Loucy (cell line): ENCODE data around the gene RNF182.

Experiments
- H2AFZ ChIP-seq: fragments of 200-600 bp; sonication (generic); 2 replicates; pipeline ENCODE4 v1.6.0; 2016; ENCODE audit warnings: antibody characterized with exemption, mild to moderate bottlenecking, low read length, moderate library complexity
- H3F3A ChIP-seq: fragments of 200-600 bp; 2 replicates; pipeline ENCODE4 v1.6.0; 2016; ENCODE audit warnings: antibody characterized with exemption, low read depth, mild to moderate bottlenecking
- H3K27me3 ChIP-seq: fragments of 200-600 bp; sonication (generic); 2 replicates; pipeline ENCODE4 v1.6.1; 2014; ENCODE audit warnings: low read length, mild to moderate bottlenecking; ENCODE audit not compliant: insufficient read depth, poor library complexity, severe bottlenecking
- H3K36me3 ChIP-seq: fragments of 200-600 bp; sonication (generic); 2 replicates; pipeline ENCODE4 v1.6.1; 2016; ENCODE audit warnings: low read length; ENCODE audit not compliant: insufficient read depth
- H3K4me1 ChIP-seq: fragments of 200-600 bp; sonication (generic); 2 replicates; pipeline ENCODE4 v1.5.1; 2014; ENCODE audit warnings: low read length, mild to moderate bottlenecking; ENCODE audit not compliant: insufficient read depth, poor library complexity, severe bottlenecking
- H3K4me2 ChIP-seq: fragments of 200-600 bp; sonication (generic); 2 replicates; pipeline ENCODE4 v1.6.0; 2014; ENCODE audit warnings: antibody characterized with exemption, low read length, low read depth, mild to moderate bottlenecking; ENCODE audit not compliant: poor library complexity, severe bottlenecking
- H3K4me3 ChIP-seq: fragments of 200-600 bp; sonication (generic); 2 replicates; pipeline ENCODE4 v1.5.1; 2014; ENCODE audit warnings: low read length, mild to moderate bottlenecking, mixed read lengths; ENCODE audit not compliant: poor library complexity, severe bottlenecking
- H3K79me2 ChIP-seq: fragments of 200-600 bp; sonication (generic); 2 replicates; pipeline ENCODE4 v1.6.1; 2014; ENCODE audit warnings: low read length; ENCODE audit not compliant: insufficient read depth
- H3K9ac ChIP-seq: fragments of 200-600 bp; sonication (generic); 2 replicates; pipeline ENCODE4 v1.6.0; 2014; ENCODE audit warnings: mild to moderate bottlenecking, low read depth, low read length, moderate library complexity; ENCODE audit not compliant: poor library complexity, severe bottlenecking
- H3K9me2 ChIP-seq: fragments of 200-600 bp; sonication (generic); replicated peaks from 2 replicates; pipeline ENCODE4 v1.6.1; 2016; ENCODE audit warnings: low read depth, low read length, mixed read lengths
- H3K9me3 ChIP-seq: fragments of 200-600 bp; sonication (generic); 2 replicates; pipeline ENCODE4 v1.6.1; 2014; ENCODE audit warnings: mild to moderate bottlenecking, antibody characterized with exemption, low read length, low read depth; ENCODE audit not compliant: insufficient read depth
- H4K20me1 ChIP-seq: fragments of 200-600 bp; sonication (generic); 2 replicates; pipeline ENCODE4 v1.6.0; 2014; ENCODE audit warnings: antibody characterized with exemption, low read length, mild to moderate bottlenecking; ENCODE audit not compliant: insufficient read depth, poor library complexity, severe bottlenecking
- EZH2phosphoT487 ChIP-seq: fragments of 200-600 bp; IDR thresholded peaks from 2 replicates; pipeline ENCODE4 v1.6.1; 2018; ENCODE audit warnings: antibody characterized with exemption, mild to moderate bottlenecking, moderate library complexity, borderline replicate concordance
- TF ChIP-seq, protein P1 (sequence below): fragments of 200-600 bp; sonication (generic); conservative IDR thresholded peaks from 2 replicates; pipeline ENCODE4 v1.5.1; 2014; ENCODE audit warnings: mild to moderate bottlenecking, antibody characterized with exemption, low read length

RNF182 gene

DNA sequence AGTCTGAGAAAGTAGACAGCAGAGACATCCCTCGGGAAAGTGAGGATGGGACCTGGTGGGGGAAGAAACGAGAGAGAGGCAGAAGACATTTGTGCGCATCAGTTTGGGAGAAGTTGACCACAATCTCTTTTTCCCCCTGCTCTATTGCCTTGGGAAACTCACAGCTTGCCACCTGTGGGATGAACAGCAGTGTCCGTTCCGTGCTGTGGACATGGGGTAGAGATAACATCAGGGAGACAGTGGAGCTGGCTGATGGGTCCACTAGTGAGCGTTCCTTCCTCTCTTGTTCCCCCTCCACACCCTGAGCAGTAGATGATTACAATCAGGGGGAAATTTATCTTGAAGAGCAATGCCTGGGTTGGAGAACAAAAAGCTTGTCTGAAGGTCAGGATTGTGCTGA lies 21.8 kb upstream of the RNF182 start:
- Histone ChIP-seq H3K9me2 (no peaks in the 10 kb centered on the region), H3K36me3 (no peaks in the 10 kb centered on the region), H2AFZ (no peak overlapping the region), H3K4me1 (no peaks in the 10 kb centered on the region), H3F3A (no peaks in the 10 kb centered on the region), H3K9ac (no peak overlapping the region), H3K9me3 (no peaks in the 10 kb centered on the region), H3K4me2 (no peak overlapping the region), H4K20me1 (no peaks in the 10 kb centered on the region), H3K79me2 (no peaks in the 10 kb centered on the region), H3K4me3 (no peak overlapping the region), H3K27me3 (peaks cover 5% of the 10 kb centered on the region)
- TF ChIP-seq, protein P1, sequence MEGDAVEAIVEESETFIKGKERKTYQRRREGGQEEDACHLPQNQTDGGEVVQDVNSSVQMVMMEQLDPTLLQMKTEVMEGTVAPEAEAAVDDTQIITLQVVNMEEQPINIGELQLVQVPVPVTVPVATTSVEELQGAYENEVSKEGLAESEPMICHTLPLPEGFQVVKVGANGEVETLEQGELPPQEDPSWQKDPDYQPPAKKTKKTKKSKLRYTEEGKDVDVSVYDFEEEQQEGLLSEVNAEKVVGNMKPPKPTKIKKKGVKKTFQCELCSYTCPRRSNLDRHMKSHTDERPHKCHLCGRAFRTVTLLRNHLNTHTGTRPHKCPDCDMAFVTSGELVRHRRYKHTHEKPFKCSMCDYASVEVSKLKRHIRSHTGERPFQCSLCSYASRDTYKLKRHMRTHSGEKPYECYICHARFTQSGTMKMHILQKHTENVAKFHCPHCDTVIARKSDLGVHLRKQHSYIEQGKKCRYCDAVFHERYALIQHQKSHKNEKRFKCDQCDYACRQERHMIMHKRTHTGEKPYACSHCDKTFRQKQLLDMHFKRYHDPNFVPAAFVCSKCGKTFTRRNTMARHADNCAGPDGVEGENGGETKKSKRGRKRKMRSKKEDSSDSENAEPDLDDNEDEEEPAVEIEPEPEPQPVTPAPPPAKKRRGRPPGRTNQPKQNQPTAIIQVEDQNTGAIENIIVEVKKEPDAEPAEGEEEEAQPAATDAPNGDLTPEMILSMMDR = no peak
- no peak for TF ChIP-seq EZH2phosphoT487

DNA sequence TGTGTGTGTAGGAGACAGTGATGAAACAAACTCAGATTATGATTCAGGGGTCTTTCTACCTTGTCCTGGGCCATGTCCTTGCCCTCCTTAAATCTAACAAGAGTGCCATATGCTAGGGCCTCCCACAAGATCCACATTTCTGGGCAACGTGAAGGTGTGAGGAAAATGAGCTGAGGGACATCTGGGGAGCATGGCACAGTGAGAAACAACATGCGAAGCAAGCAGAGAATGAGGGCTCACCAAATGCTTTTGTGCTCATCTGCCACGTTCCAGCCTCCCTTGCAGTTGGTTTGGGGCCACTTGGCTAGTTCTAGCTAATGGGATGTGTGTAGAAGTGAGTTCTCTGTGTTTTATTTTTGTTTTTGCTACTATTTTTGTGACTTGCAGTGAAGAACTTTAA lies 21.4 kb upstream of the RNF182 start:
- no peaks in the 10 kb centered on the region for H3K79me2 ChIP-seq
- H2AFZ ChIP-seq = no peak overlapping the region
- H3K9me3 ChIP-seq = no peaks in the 10 kb centered on the region
- H3K4me1 ChIP-seq = no peaks in the 10 kb centered on the region
- TF ChIP-seq EZH2phosphoT487 = no peak
- H4K20me1 ChIP-seq = no peaks in the 10 kb centered on the region
- H3K36me3 ChIP-seq = no peaks in the 10 kb centered on the region
- no peak overlapping the region for H3K4me3 ChIP-seq
- H3K27me3 ChIP-seq = peaks cover 5% of the 10 kb centered on the region
- H3K4me2 ChIP-seq = no peak overlapping the region
- no peak overlapping the region for H3K9ac ChIP-seq
- no peaks in the 10 kb centered on the region for H3F3A ChIP-seq
- H3K9me2 ChIP-seq = no peaks in the 10 kb centered on the region

DNA sequence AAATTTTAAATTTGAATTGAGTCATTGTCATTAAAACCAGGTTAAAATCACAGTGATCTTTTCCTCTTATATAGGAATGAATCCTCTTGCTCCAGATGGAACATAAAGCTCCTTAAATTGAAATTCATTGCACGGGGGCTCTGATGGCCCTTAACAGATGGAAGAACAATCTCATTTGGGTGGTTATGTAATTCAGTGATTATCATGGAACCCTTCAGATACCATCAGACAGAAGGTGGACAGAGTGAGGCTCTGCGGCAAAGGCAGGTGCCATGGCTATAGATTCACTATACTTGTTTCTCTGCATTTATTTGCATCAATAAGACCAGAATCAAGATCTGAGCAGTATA lies 17.8 kb upstream of the RNF182 start:
- no peaks in the 10 kb centered on the region for H4K20me1 ChIP-seq
- no peak overlapping the region for H3K4me3 ChIP-seq
- no peak overlapping the region for H3K9ac ChIP-seq
- no peaks in the 10 kb centered on the region for H3F3A ChIP-seq
- H3K9me3 ChIP-seq = no peaks in the 10 kb centered on the region
- no peaks in the 10 kb centered on the region for H3K79me2 ChIP-seq
- no peaks in the 10 kb centered on the region for H3K9me2 ChIP-seq
- TF ChIP-seq EZH2phosphoT487 = no peak
- TF ChIP-seq, protein P1 = no peak
- peaks cover 4% of the 10 kb centered on the region for H3K4me1 ChIP-seq
- H3K36me3 ChIP-seq = no peaks in the 10 kb centered on the region
- peaks cover 5% of the 10 kb centered on the region for H3K27me3 ChIP-seq
- no peak overlapping the region for H3K4me2 ChIP-seq
- H2AFZ ChIP-seq = no peak overlapping the region

DNA sequence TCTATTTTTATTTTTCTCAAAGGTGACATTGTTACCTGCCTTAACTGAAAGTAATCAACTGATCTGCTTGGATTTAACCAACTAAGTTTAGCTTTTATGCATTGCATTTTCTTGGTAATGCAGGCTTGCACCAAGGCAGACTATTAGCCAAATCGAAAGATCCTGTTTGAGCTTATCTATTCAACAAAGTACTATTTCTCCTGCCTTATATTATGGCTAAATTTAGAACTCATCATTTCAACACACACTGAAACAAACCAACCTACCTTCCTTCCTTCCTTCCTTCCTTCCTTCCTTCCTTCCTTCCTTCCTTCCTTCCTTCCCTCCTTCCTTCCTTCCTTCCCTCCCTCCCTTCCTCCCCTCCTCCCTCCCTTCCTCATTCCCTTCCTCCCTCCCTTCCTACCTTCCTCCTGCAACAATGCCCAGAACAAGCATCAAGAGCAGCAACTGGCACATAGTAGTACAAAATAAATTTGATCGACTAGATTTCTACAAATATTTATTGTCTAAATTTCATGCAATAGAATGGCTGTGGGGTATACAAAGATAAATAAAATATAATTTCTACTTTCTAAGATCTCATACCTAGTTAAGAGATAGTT lies 17.0 kb upstream of the RNF182 start:
- Histone ChIP-seq H4K20me1 (no peaks in the 10 kb centered on the region), H3K4me2 (no peak overlapping the region), H3K27me3 (peaks cover 5% of the 10 kb centered on the region), H3K4me1 (peaks cover 4% of the 10 kb centered on the region), H3F3A (no peaks in the 10 kb centered on the region), H3K4me3 (no peak overlapping the region), H3K36me3 (no peaks in the 10 kb centered on the region), H3K9ac (no peak overlapping the region), H3K9me3 (no peaks in the 10 kb centered on the region), H3K9me2 (no peaks in the 10 kb centered on the region), H3K79me2 (no peaks in the 10 kb centered on the region), H2AFZ (no peak overlapping the region)
- no peak for TF ChIP-seq EZH2phosphoT487
- TF ChIP-seq, protein P1 = no peak
